ENCODE data around the gene INSIG1.

INSIG1 gene

GRCh38 chr7:155316427-155317113 is 18.9 kb downstream of the INSIG1 start:
- H3K4me1 ChIP-seq (ENCODE audit: control insufficient read depth in 2 of 2, insufficient read depth in 1 of 2, low read depth in 1 of 2, low read length in 2 of 2), result no peaks in the 10 kb centered on the region
- H3K79me1 ChIP-seq (ENCODE audit: low read depth, low read length), result no peaks in the 10 kb centered on the region
- no CpG with 5 or more reads among the region's 13 CpGs for WGBS, 2 donors (ENCODE audit: extremely low coverage in 2 of 2, insufficient read length in 2 of 2, insufficient replicate concordance in 1 of 2)
- no peak for DNase-seq (ENCODE audit: low spot score)
- H3K23ac ChIP-seq (ENCODE audit: low read depth, low read length, poor library complexity), result peak overlapping the region; percentile 80
- peak overlapping the region; percentile 82 for H3K18ac ChIP-seq (ENCODE audit: low read length)
- no peak overlapping the region for H2AFZ ChIP-seq (ENCODE audit: low read length)
- H3K14ac ChIP-seq (ENCODE audit: low read length), result peak overlapping the region; percentile 27
- H2BK120ac ChIP-seq (ENCODE audit: low read depth, low read length), result no peak overlapping the region
- no peak overlapping the region for H3K27ac ChIP-seq (replicated peaks; ENCODE audit: low read length)
- no peak overlapping the region for H4K91ac ChIP-seq (ENCODE audit: low read depth, low read length, poor library complexity)
- no peak overlapping the region for H3K4me2 ChIP-seq (ENCODE audit: insufficient read depth, low read length, poor library complexity, severe bottlenecking)
- no peak overlapping the region for H3K9ac ChIP-seq (ENCODE audit: low read depth, low read length, poor library complexity)
- no peak overlapping the region for H3K4me3 ChIP-seq (ENCODE audit: low read length in 2 of 2)
- H2BK12ac ChIP-seq (ENCODE audit: low read length), result peak overlapping the region; percentile 16
- H3K9me3 ChIP-seq (replicated peaks in 1 of 2; ENCODE audit: control insufficient read depth in 2 of 2, insufficient read depth in 1 of 2, low read depth in 1 of 2, low read length in 2 of 2), result no peaks in the 10 kb centered on the region
- H2AK5ac ChIP-seq (ENCODE audit: low read depth, low read length), result peak overlapping the region; percentile 82
- no peak overlapping the region for H2BK15ac ChIP-seq (ENCODE audit: low read length)
- no peaks in the 10 kb centered on the region for H3K27me3 ChIP-seq (ENCODE audit: control insufficient read depth in 3 of 3, insufficient read depth in 3 of 3, low read depth in 1 of 3, low read length in 3 of 3)
- peak overlapping the region; percentile 8 for H4K8ac ChIP-seq (ENCODE audit: low read depth, low read length)
- peak overlapping the region; percentile 55 for H3K4ac ChIP-seq (ENCODE audit: low read length)
- no peaks in the 10 kb centered on the region for H3K36me3 ChIP-seq (replicated peaks in 1 of 2; ENCODE audit: control insufficient read depth in 2 of 2, insufficient read depth in 2 of 2, low read length in 2 of 2)
- peak overlapping the region; percentile 29 for H2BK5ac ChIP-seq (ENCODE audit: low read length)

GRCh38 chr7:155317114-155317434 is 19.4 kb downstream of the INSIG1 start:
- no peak overlapping the region for H4K8ac ChIP-seq (ENCODE audit: low read depth, low read length)
- H3K27ac ChIP-seq (replicated peaks; ENCODE audit: low read length), result no peak overlapping the region
- no peak overlapping the region for H3K4me3 ChIP-seq (ENCODE audit: low read length in 2 of 2)
- H4K91ac ChIP-seq (ENCODE audit: low read depth, low read length, poor library complexity), result no peak overlapping the region
- H3K18ac ChIP-seq (ENCODE audit: low read length), result no peak overlapping the region
- H3K9me3 ChIP-seq (replicated peaks in 1 of 2; ENCODE audit: control insufficient read depth in 2 of 2, insufficient read depth in 1 of 2, low read depth in 1 of 2, low read length in 2 of 2), result no peaks in the 10 kb centered on the region
- no peak for DNase-seq (ENCODE audit: low spot score)
- WGBS, 2 donors (ENCODE audit: extremely low coverage in 2 of 2, insufficient read length in 2 of 2, insufficient replicate concordance in 1 of 2), result no CpG with 5 or more reads among the region's 3 CpGs
- H3K27me3 ChIP-seq (ENCODE audit: control insufficient read depth in 3 of 3, insufficient read depth in 3 of 3, low read depth in 1 of 3, low read length in 3 of 3), result no peaks in the 10 kb centered on the region
- H3K4me1 ChIP-seq (ENCODE audit: control insufficient read depth in 2 of 2, insufficient read depth in 1 of 2, low read depth in 1 of 2, low read length in 2 of 2), result no peaks in the 10 kb centered on the region
- no peak overlapping the region for H2BK120ac ChIP-seq (ENCODE audit: low read depth, low read length)
- no peak overlapping the region for H2AFZ ChIP-seq (ENCODE audit: low read length)
- H3K9ac ChIP-seq (ENCODE audit: low read depth, low read length, poor library complexity), result peak overlapping the region; percentile 47
- no peak overlapping the region for H2BK12ac ChIP-seq (ENCODE audit: low read length)
- H3K79me1 ChIP-seq (ENCODE audit: low read depth, low read length), result no peaks in the 10 kb centered on the region
- no peak overlapping the region for H2BK5ac ChIP-seq (ENCODE audit: low read length)
- no peak overlapping the region for H2BK15ac ChIP-seq (ENCODE audit: low read length)
- H2AK5ac ChIP-seq (ENCODE audit: low read depth, low read length), result no peak overlapping the region
- H3K14ac ChIP-seq (ENCODE audit: low read length), result no peak overlapping the region
- H3K4ac ChIP-seq (ENCODE audit: low read length), result no peak overlapping the region
- no peaks in the 10 kb centered on the region for H3K36me3 ChIP-seq (replicated peaks in 1 of 2; ENCODE audit: control insufficient read depth in 2 of 2, insufficient read depth in 2 of 2, low read length in 2 of 2)
- peak overlapping the region; percentile 70 for H3K23ac ChIP-seq (ENCODE audit: low read depth, low read length, poor library complexity)
- no peak overlapping the region for H3K4me2 ChIP-seq (ENCODE audit: insufficient read depth, low read length, poor library complexity, severe bottlenecking)

GRCh38 chr7:155318245-155318644 is 20.6 kb downstream of the INSIG1 start:
- no peak overlapping the region for H2BK5ac ChIP-seq (ENCODE audit: low read length)
- H3K9ac ChIP-seq (ENCODE audit: low read depth, low read length, poor library complexity), result no peak overlapping the region

GRCh38 chr7:155322530-155322929 is 24.9 kb downstream of the INSIG1 start:
- Histone ChIP-seq H3K9me3 (replicated peaks in 1 of 2; ENCODE audit: control insufficient read depth in 2 of 2, insufficient read depth in 1 of 2, low read depth in 1 of 2, low read length in 2 of 2) (peaks cover 0 to 7% of the 10 kb centered on the region in 2 donors), H3K9ac (ENCODE audit: low read depth, low read length, poor library complexity) (no peak overlapping the region), H2AFZ (ENCODE audit: low read length) (no peak overlapping the region), H4K91ac (ENCODE audit: low read depth, low read length, poor library complexity) (no peak overlapping the region), H3K4ac (ENCODE audit: low read length) (no peak overlapping the region), H2BK120ac (ENCODE audit: low read depth, low read length) (no peak overlapping the region), H3K4me1 (ENCODE audit: control insufficient read depth in 2 of 2, insufficient read depth in 1 of 2, low read depth in 1 of 2, low read length in 2 of 2) (no peaks in the 10 kb centered on the region), H2BK15ac (ENCODE audit: low read length) (peak overlapping the region; percentile 62), H3K79me1 (ENCODE audit: low read depth, low read length) (no peaks in the 10 kb centered on the region), H4K8ac (ENCODE audit: low read depth, low read length) (no peak overlapping the region), H3K18ac (ENCODE audit: low read length) (no peak overlapping the region), H3K27ac (replicated peaks; ENCODE audit: low read length) (no peak overlapping the region), H3K4me2 (ENCODE audit: insufficient read depth, low read length, poor library complexity, severe bottlenecking) (no peak overlapping the region), H3K36me3 (replicated peaks in 1 of 2; ENCODE audit: control insufficient read depth in 2 of 2, insufficient read depth in 2 of 2, low read length in 2 of 2) (no peaks in the 10 kb centered on the region), H2AK5ac (ENCODE audit: low read depth, low read length) (no peak overlapping the region), H2BK12ac (ENCODE audit: low read length) (no peak overlapping the region), H3K4me3 (ENCODE audit: low read length in 2 of 2) (no peak overlapping the region), H3K23ac (ENCODE audit: low read depth, low read length, poor library complexity) (no peak overlapping the region), H3K14ac (ENCODE audit: low read length) (peak overlapping the region; percentile 31), H2BK5ac (ENCODE audit: low read length) (no peak overlapping the region), H3K27me3 (ENCODE audit: control insufficient read depth in 3 of 3, insufficient read depth in 3 of 3, low read depth in 1 of 3, low read length in 3 of 3) (peaks cover 0 to 14% (median 0%) of the 10 kb centered on the region in 3 experiments)
- no peak for DNase-seq (ENCODE audit: low spot score)
- WGBS, 2 donors (ENCODE audit: extremely low coverage in 2 of 2, insufficient read length in 2 of 2, insufficient replicate concordance in 1 of 2), result no CpG with 5 or more reads among the region's 10 CpGs

More at GRCh38 chr7:155318245-155318644, 20.6 kb downstream of the INSIG1 start:
- H3K23ac ChIP-seq (ENCODE audit: low read depth, low read length, poor library complexity), result no peak overlapping the region
- no peak overlapping the region for H2BK12ac ChIP-seq (ENCODE audit: low read length)
- no peak overlapping the region for H3K14ac ChIP-seq (ENCODE audit: low read length)
- H3K27ac ChIP-seq (replicated peaks; ENCODE audit: low read length), result no peak overlapping the region
- H3K4me3 ChIP-seq (ENCODE audit: low read length in 2 of 2), result no peak overlapping the region
- H3K4ac ChIP-seq (ENCODE audit: low read length), result no peak overlapping the region
- no peak overlapping the region for H2AFZ ChIP-seq (ENCODE audit: low read length)
- DNase-seq (ENCODE audit: low spot score), result no peak
- H3K18ac ChIP-seq (ENCODE audit: low read length), result no peak overlapping the region
- no peak overlapping the region for H3K4me2 ChIP-seq (ENCODE audit: insufficient read depth, low read length, poor library complexity, severe bottlenecking)
- H4K8ac ChIP-seq (ENCODE audit: low read depth, low read length), result no peak overlapping the region
- no peaks in the 10 kb centered on the region for H3K36me3 ChIP-seq (replicated peaks in 1 of 2; ENCODE audit: control insufficient read depth in 2 of 2, insufficient read depth in 2 of 2, low read length in 2 of 2)
- peaks cover 0 to 2% of the 10 kb centered on the region in 2 donors for H3K9me3 ChIP-seq (replicated peaks in 1 of 2; ENCODE audit: control insufficient read depth in 2 of 2, insufficient read depth in 1 of 2, low read depth in 1 of 2, low read length in 2 of 2)
- no peak overlapping the region for H2BK120ac ChIP-seq (ENCODE audit: low read depth, low read length)
- no peaks in the 10 kb centered on the region for H3K79me1 ChIP-seq (ENCODE audit: low read depth, low read length)
- WGBS, 2 donors (ENCODE audit: extremely low coverage in 2 of 2, insufficient read length in 2 of 2, insufficient replicate concordance in 1 of 2), result 100% methylated on average over 1 to 2 of the region's 3 CpGs
- H2BK15ac ChIP-seq (ENCODE audit: low read length), result no peak overlapping the region
- no peak overlapping the region for H4K91ac ChIP-seq (ENCODE audit: low read depth, low read length, poor library complexity)
- H3K4me1 ChIP-seq (ENCODE audit: control insufficient read depth in 2 of 2, insufficient read depth in 1 of 2, low read depth in 1 of 2, low read length in 2 of 2), result no peaks in the 10 kb centered on the region
- peaks cover 0 to 4% (median 0%) of the 10 kb centered on the region in 3 experiments for H3K27me3 ChIP-seq (ENCODE audit: control insufficient read depth in 3 of 3, insufficient read depth in 3 of 3, low read depth in 1 of 3, low read length in 3 of 3)
- H2AK5ac ChIP-seq (ENCODE audit: low read depth, low read length), result no peak overlapping the region

Data from neuronal stem cell (in vitro differentiated cells).